Gastrocnemius medialis (tissue), 4 donors: ENCODE results near the gene SFMBT1.

Source experiments
- CTCF ChIP-seq, 5 experiments: fragments of 450-650 bp in 3 of 5; fragments of 200-600 bp in 2 of 5; sonication (generic) in 2 of 5; IDR thresholded peaks in 4 of 5; conservative IDR thresholded peaks in 1 of 5; 1 replicate in 4 of 5; 2 replicates in 1 of 5; pipeline ENCODE4 v1.5.1; 2016 to 2019; ENCODE audit warnings: antibody characterized with exemption in 5 of 5, mild to moderate bottlenecking in 3 of 5, moderate library complexity in 3 of 5
- POLR2A ChIP-seq, 2 donors: fragments of 450-650 bp; IDR thresholded peaks; one replicate each; pipeline ENCODE4 v1.6.1; 2017; ENCODE audit warnings: antibody characterized with exemption in 2 of 2, mild to moderate bottlenecking in 2 of 2, moderate library complexity in 2 of 2

GRCh38 chr3:53008932-53009331 lies 36.9 kb downstream of the SFMBT1 start:
- TF ChIP-seq CTCF (IDR thresholded peaks at IDR 0.05 in 4 of 5, conservative IDR thresholded peaks at IDR 0.05 in 1 of 5) (no peak), POLR2A (IDR thresholded peaks at IDR 0.05) (no peak)
